ENCODE measurements around the gene ASB15.

ASB15 gene

GRCh38 chr7:123615344-123615743 lies 13.7 kb downstream of the ASB15 start:
- no peaks in the 10 kb centered on the region for H3F3A ChIP-seq (ENCODE audit: insufficient read depth, low read length)
- no peak overlapping the region for H2AFZ ChIP-seq (ENCODE audit: low read length)
- no peak for TF ChIP-seq CTCF (IDR thresholded peaks at IDR 0.05; ENCODE audit: low read length)
- TF ChIP-seq EZH2 (optimal IDR thresholded peaks at IDR 0.05; ENCODE audit: low read depth, low read length) = no peak
- TF ChIP-seq EZH2phosphoT487 (IDR thresholded peaks at IDR 0.05; ENCODE audit: low read length) = no peak

GRCh38 chr7:123616223-123616622 lies 14.6 kb downstream of the ASB15 start:
- no peak overlapping the region for H2AFZ ChIP-seq (ENCODE audit: low read length)
- H3K79me2 ChIP-seq (ENCODE audit: low read length) = no peaks in the 10 kb centered on the region
- no peaks in the 10 kb centered on the region for H3K9me2 ChIP-seq (replicated peaks; ENCODE audit: insufficient read depth, low read length)
- DNase-seq = no peak
- no peaks in the 10 kb centered on the region for H4K20me1 ChIP-seq (ENCODE audit: insufficient read depth, low read length)
- no peaks in the 10 kb centered on the region for H3K36me3 ChIP-seq (replicated peaks; ENCODE audit: insufficient read depth, low read length)
- H3K9ac ChIP-seq (ENCODE audit: low read length) = no peak overlapping the region
- H3K9me3 ChIP-seq (replicated peaks; ENCODE audit: insufficient read depth, low read length) = no peaks in the 10 kb centered on the region
- H3F3A ChIP-seq (ENCODE audit: insufficient read depth, low read length) = no peaks in the 10 kb centered on the region
- H3K4me1 ChIP-seq (ENCODE audit: low read length) = peaks cover 6% of the 10 kb centered on the region; the same call in 1 of the 2 replicates
- H3K4me3 ChIP-seq (ENCODE audit: low read length) = no peak overlapping the region
- H3K4me2 ChIP-seq (ENCODE audit: low read depth, low read length) = no peak overlapping the region
- H3K27ac ChIP-seq (ENCODE audit: low read length) = no peak overlapping the region
- H3K27me3 ChIP-seq (replicated peaks; ENCODE audit: insufficient read depth, low read length) = no peaks in the 10 kb centered on the region
- no peak for TF ChIP-seq EZH2phosphoT487 (IDR thresholded peaks at IDR 0.05; ENCODE audit: low read length)
- TF ChIP-seq EZH2 (optimal IDR thresholded peaks at IDR 0.05; ENCODE audit: low read depth, low read length) = no peak
- no peak for TF ChIP-seq CTCF (IDR thresholded peaks at IDR 0.05; ENCODE audit: low read length)

More at GRCh38 chr7:123615344-123615743, 13.7 kb downstream of the ASB15 start:
- Histone ChIP-seq H3K4me1 (ENCODE audit: low read length) (peaks cover 6% of the 10 kb centered on the region; the same call in 1 of the 2 replicates), H3K79me2 (ENCODE audit: low read length) (no peaks in the 10 kb centered on the region), H4K20me1 (ENCODE audit: insufficient read depth, low read length) (no peaks in the 10 kb centered on the region), H3K9ac (ENCODE audit: low read length) (no peak overlapping the region), H3K9me3 (replicated peaks; ENCODE audit: insufficient read depth, low read length) (no peaks in the 10 kb centered on the region), H3K36me3 (replicated peaks; ENCODE audit: insufficient read depth, low read length) (no peaks in the 10 kb centered on the region), H3K27me3 (replicated peaks; ENCODE audit: insufficient read depth, low read length) (no peaks in the 10 kb centered on the region), H3K9me2 (replicated peaks; ENCODE audit: insufficient read depth, low read length) (no peaks in the 10 kb centered on the region), H3K4me2 (ENCODE audit: low read depth, low read length) (no peak overlapping the region), H3K27ac (ENCODE audit: low read length) (no peak overlapping the region), H3K4me3 (ENCODE audit: low read length) (no peak overlapping the region)
- no peak for DNase-seq

GRCh38 chr7:123621707-123622106 lies 20.1 kb downstream of the ASB15 start:
- Histone ChIP-seq H3K79me2 (ENCODE audit: low read length) (no peaks in the 10 kb centered on the region), H3K27ac (ENCODE audit: low read length) (no peak overlapping the region), H2AFZ (ENCODE audit: low read length) (no peak overlapping the region), H3K27me3 (replicated peaks; ENCODE audit: insufficient read depth, low read length) (no peaks in the 10 kb centered on the region), H3F3A (ENCODE audit: insufficient read depth, low read length) (no peaks in the 10 kb centered on the region), H3K9me3 (replicated peaks; ENCODE audit: insufficient read depth, low read length) (no peaks in the 10 kb centered on the region), H3K9ac (ENCODE audit: low read length) (no peak overlapping the region), H3K36me3 (replicated peaks; ENCODE audit: insufficient read depth, low read length) (no peaks in the 10 kb centered on the region), H3K4me1 (ENCODE audit: low read length) (no peaks in the 10 kb centered on the region), H3K9me2 (replicated peaks; ENCODE audit: insufficient read depth, low read length) (no peaks in the 10 kb centered on the region), H3K4me2 (ENCODE audit: low read depth, low read length) (no peak overlapping the region), H3K4me3 (ENCODE audit: low read length) (no peak overlapping the region), H4K20me1 (ENCODE audit: insufficient read depth, low read length) (no peaks in the 10 kb centered on the region)
- DNase-seq = no peak
- TF ChIP-seq CTCF (IDR thresholded peaks at IDR 0.05; ENCODE audit: low read length) (no peak), EZH2 (optimal IDR thresholded peaks at IDR 0.05; ENCODE audit: low read depth, low read length) (no peak), EZH2phosphoT487 (IDR thresholded peaks at IDR 0.05; ENCODE audit: low read length) (no peak)
